ENCODE measurements around the gene SREK1. TPM values are rescaled to one million over a fixed set of nuclear protein-coding genes. Genes with fewer than 3 reads are reported as not detected.

SREK1 gene, protein sequence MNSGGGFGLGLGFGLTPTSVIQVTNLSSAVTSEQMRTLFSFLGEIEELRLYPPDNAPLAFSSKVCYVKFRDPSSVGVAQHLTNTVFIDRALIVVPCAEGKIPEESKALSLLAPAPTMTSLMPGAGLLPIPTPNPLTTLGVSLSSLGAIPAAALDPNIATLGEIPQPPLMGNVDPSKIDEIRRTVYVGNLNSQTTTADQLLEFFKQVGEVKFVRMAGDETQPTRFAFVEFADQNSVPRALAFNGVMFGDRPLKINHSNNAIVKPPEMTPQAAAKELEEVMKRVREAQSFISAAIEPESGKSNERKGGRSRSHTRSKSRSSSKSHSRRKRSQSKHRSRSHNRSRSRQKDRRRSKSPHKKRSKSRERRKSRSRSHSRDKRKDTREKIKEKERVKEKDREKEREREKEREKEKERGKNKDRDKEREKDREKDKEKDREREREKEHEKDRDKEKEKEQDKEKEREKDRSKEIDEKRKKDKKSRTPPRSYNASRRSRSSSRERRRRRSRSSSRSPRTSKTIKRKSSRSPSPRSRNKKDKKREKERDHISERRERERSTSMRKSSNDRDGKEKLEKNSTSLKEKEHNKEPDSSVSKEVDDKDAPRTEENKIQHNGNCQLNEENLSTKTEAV
- total RNA-seq: 14.6 and 16.1 TPM in 2 replicates

GRCh38 chr5:66144074-66144833, at the start of gene SREK1:
Gene SREK1 (plus strand): TSS chr5:66144300. CDS start chr5:66144377, 77 bp downstream.

Other genes with a start within 250 kb of the SREK1 start
- gene ERBIN, start 217.7 kb upstream of the SREK1 start, total RNA-seq: 33.9 and 35.5 TPM in 2 replicates

Measured in bronchus fibroblast of lung (primary cell).